Measurements from ENCODE around the gene L2HGDH.

L2HGDH gene

DNA sequence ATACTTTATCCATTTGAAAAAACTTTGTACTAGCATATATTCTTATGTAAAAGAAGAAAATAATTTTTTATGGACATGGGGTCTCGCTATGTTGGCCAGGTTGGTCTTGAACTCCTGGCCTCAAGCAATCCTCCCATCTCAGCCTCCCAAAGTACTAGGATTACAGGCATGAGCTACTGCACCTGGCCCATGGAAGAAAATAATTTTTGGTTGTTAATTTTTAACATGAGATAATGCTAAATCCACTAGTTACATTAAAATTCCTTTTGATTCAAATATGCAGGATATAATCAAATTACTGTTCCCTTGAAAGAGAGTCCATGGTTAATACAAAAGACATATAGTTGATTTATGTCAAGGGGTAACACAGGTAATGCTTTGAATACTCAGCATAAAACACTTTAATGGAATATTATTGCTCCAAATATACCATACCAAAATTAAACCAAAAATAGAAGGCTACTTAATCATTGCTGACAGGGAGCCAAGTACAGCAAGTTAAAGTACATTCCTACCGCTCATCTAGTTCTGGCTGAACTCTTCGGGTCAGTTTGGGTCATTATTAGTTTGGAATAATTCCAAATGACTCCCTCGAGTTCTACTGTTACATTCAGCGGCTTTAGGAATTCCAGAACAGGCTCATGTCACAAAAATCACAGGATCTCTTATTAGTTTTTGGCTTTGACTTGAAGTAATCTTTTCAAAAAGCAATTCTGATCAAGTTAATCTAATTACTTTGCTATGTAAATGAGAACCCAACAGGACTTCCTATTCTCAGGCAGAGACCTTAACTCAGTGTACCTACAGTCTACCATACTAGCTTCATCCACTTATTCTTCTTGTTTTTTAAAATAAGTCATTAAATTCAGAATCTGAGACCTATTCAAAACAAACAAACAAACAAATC lies 86.7 kb downstream of the L2HGDH start:
- Histone ChIP-seq H3K4me3 (ENCODE audit: low read depth in 1 of 2, low read length in 2 of 2) (peak overlapping the region; percentile 0 to 30), H3K9me3 (ENCODE audit: control insufficient read depth in 1 of 2, low read length in 2 of 2) (no peaks in the 10 kb centered on the region), H3K27ac (ENCODE audit: low read depth, low read length) (peak overlapping the region; percentile 24), H3K27me3 (ENCODE audit: control insufficient read depth in 1 of 2, insufficient read depth in 2 of 2, low read length in 2 of 2) (no peaks in the 10 kb centered on the region), H3K36me3 (ENCODE audit: control insufficient read depth in 1 of 2, insufficient read depth in 2 of 2, low read length in 2 of 2) (no peaks in the 10 kb centered on the region), H3K9ac (ENCODE audit: low read depth in 1 of 2, low read length in 2 of 2) (no peak overlapping the region), H3K4me1 (ENCODE audit: control insufficient read depth in 1 of 2, insufficient read depth in 2 of 2, low read length in 2 of 2) (peaks cover 23 to 34% of the 10 kb centered on the region in 2 donors)

DNA sequence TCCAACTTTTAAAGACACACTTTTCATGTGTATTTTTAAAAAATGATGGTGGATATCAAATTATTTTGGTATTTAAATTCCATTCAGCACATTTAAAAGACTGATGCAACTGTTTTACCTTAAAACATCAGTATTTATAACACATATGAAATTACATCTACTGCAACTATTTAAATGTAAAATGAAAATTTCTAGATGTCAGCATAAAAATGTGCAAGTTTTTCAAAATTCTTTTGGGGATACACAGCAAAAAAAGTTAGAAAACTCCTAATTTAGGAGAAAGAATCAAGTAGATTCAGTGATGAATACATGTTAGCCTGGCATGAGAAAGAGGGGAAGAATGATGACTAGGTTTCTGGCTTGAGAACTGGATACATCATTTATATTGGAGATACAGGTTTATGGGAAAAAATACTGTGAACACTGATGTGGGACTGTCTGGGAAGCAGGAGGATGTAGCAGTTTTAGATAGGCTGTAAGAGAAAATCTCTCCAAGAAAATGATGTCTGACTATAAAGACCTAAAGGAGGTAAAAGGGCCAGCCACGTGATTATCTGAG lies 89.9 kb downstream of the L2HGDH start:
- H3K36me3 ChIP-seq (ENCODE audit: control insufficient read depth in 1 of 2, insufficient read depth in 2 of 2, low read length in 2 of 2), result no peaks in the 10 kb centered on the region
- no peaks in the 10 kb centered on the region for H3K27me3 ChIP-seq (ENCODE audit: control insufficient read depth in 1 of 2, insufficient read depth in 2 of 2, low read length in 2 of 2)
- no peak overlapping the region for H3K27ac ChIP-seq (ENCODE audit: low read depth, low read length)
- H3K4me3 ChIP-seq (ENCODE audit: low read depth in 1 of 2, low read length in 2 of 2), result no peak overlapping the region
- H3K9ac ChIP-seq (ENCODE audit: low read depth in 1 of 2, low read length in 2 of 2), result no peak overlapping the region
- H3K9me3 ChIP-seq (ENCODE audit: control insufficient read depth in 1 of 2, low read length in 2 of 2), result no peaks in the 10 kb centered on the region
- peaks cover 15 to 17% of the 10 kb centered on the region in 2 donors for H3K4me1 ChIP-seq (ENCODE audit: control insufficient read depth in 1 of 2, insufficient read depth in 2 of 2, low read length in 2 of 2)

DNA sequence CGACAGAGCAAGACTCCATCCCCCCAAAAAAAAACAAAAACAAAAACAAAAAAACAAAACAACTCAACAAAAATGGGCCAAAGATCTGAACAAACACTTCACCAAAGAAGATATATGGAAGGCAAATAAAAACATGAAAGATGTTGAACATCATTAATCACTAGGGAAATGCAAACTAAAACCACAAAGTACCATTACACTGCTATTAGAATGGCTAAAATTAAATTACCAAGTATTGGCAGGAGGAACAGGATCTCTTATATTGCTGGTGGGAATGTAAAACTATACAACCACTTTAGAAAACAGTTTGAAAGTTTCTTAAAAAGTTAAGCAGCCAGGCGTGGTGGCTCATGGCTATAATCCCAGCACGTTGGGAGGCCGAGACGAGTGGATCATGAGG lies 93.5 kb downstream of the L2HGDH start:
- H3K9ac ChIP-seq (ENCODE audit: low read depth in 1 of 2, low read length in 2 of 2), result no peak overlapping the region
- no peak overlapping the region for H3K4me3 ChIP-seq (ENCODE audit: low read depth in 1 of 2, low read length in 2 of 2)
- no peaks in the 10 kb centered on the region for H3K4me1 ChIP-seq (ENCODE audit: control insufficient read depth in 1 of 2, insufficient read depth in 2 of 2, low read length in 2 of 2)
- H3K27me3 ChIP-seq (ENCODE audit: control insufficient read depth in 1 of 2, insufficient read depth in 2 of 2, low read length in 2 of 2), result no peaks in the 10 kb centered on the region
- H3K36me3 ChIP-seq (ENCODE audit: control insufficient read depth in 1 of 2, insufficient read depth in 2 of 2, low read length in 2 of 2), result no peaks in the 10 kb centered on the region
- H3K27ac ChIP-seq (ENCODE audit: low read depth, low read length), result no peak overlapping the region
- no peaks in the 10 kb centered on the region for H3K9me3 ChIP-seq (ENCODE audit: control insufficient read depth in 1 of 2, low read length in 2 of 2)

DNA sequence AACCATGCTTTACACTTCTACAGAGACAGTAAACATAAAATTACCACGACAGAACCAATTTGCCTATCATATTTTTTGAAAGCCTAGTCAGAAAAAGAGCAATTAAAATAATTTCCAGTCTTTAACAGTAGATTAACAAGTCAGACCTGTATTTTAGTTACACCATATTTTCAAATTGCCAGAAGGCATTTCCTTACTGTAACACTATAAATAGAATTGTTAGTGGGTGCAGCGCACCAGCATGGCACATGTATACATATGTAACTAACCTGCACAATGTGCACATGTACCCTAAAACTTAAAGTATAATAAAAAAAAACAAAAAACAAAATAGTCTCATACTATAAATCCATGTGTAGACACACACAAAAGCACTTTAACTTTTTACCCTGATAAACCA lies 96.6 kb downstream of the L2HGDH start:
- Histone ChIP-seq H3K36me3 (ENCODE audit: control insufficient read depth in 1 of 2, insufficient read depth in 2 of 2, low read length in 2 of 2) (no peaks in the 10 kb centered on the region), H3K9ac (ENCODE audit: low read depth in 1 of 2, low read length in 2 of 2) (no peak overlapping the region), H3K9me3 (ENCODE audit: control insufficient read depth in 1 of 2, low read length in 2 of 2) (no peaks in the 10 kb centered on the region), H3K4me3 (ENCODE audit: low read depth in 1 of 2, low read length in 2 of 2) (no peak overlapping the region), H3K27ac (ENCODE audit: low read depth, low read length) (no peak overlapping the region), H3K27me3 (ENCODE audit: control insufficient read depth in 1 of 2, insufficient read depth in 2 of 2, low read length in 2 of 2) (no peaks in the 10 kb centered on the region), H3K4me1 (ENCODE audit: control insufficient read depth in 1 of 2, insufficient read depth in 2 of 2, low read length in 2 of 2) (peaks cover 0 to 3% of the 10 kb centered on the region in 2 donors)

DNA sequence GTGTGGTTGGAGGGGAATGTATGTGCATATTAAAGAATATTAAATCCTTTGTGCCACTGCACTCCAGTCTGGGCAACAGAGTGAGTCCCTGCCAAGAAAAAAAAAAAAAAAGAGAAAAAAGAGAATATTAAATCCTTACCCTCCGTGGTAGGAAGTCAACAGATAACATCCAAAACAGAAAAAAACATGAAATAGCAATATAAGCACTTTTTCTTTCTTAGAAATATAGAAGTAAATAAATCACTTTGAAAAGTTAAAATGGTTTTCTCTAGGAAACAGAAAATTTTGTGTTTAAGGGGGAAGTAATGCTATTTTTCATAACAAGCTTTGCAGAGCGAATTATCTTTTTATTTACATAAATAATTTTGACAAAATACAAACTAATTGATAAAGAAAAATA lies 98.2 kb downstream of the L2HGDH start:
- no peak overlapping the region for H3K4me3 ChIP-seq (ENCODE audit: low read depth in 1 of 2, low read length in 2 of 2)
- H3K27me3 ChIP-seq (ENCODE audit: control insufficient read depth in 1 of 2, insufficient read depth in 2 of 2, low read length in 2 of 2), result no peaks in the 10 kb centered on the region
- no peaks in the 10 kb centered on the region for H3K9me3 ChIP-seq (ENCODE audit: control insufficient read depth in 1 of 2, low read length in 2 of 2)
- H3K27ac ChIP-seq (ENCODE audit: low read depth, low read length), result no peak overlapping the region
- no peaks in the 10 kb centered on the region for H3K36me3 ChIP-seq (ENCODE audit: control insufficient read depth in 1 of 2, insufficient read depth in 2 of 2, low read length in 2 of 2)
- peaks cover 0 to 3% of the 10 kb centered on the region in 2 donors for H3K4me1 ChIP-seq (ENCODE audit: control insufficient read depth in 1 of 2, insufficient read depth in 2 of 2, low read length in 2 of 2)
- no peak overlapping the region for H3K9ac ChIP-seq (ENCODE audit: low read depth in 1 of 2, low read length in 2 of 2)

DNA sequence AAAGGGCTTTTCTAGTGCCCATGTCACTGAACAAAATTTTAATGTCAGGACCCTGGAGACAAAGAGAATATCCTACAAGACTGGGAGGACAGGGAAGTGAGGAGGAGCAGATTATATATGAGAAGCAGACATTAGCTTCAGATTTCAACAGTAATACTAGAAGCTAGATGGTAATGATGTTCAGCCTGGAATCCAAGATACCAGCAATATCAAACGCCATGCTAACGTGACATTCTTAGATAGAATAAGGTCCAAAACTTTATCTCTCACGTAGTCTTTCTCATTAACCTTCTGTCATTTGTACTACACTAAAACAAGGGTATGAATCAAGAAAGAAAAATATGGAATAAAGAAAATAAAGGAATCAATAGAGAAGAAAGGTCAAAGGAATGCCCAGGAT lies 99.3 kb downstream of the L2HGDH start:
- H3K36me3 ChIP-seq (ENCODE audit: control insufficient read depth in 1 of 2, insufficient read depth in 2 of 2, low read length in 2 of 2), result no peaks in the 10 kb centered on the region
- no peak overlapping the region for H3K4me3 ChIP-seq (ENCODE audit: low read depth in 1 of 2, low read length in 2 of 2)
- H3K4me1 ChIP-seq (ENCODE audit: control insufficient read depth in 1 of 2, insufficient read depth in 2 of 2, low read length in 2 of 2), result peaks cover 0 to 3% of the 10 kb centered on the region in 2 donors
- no peak overlapping the region for H3K9ac ChIP-seq (ENCODE audit: low read depth in 1 of 2, low read length in 2 of 2)
- no peak overlapping the region for H3K27ac ChIP-seq (ENCODE audit: low read depth, low read length)
- no peaks in the 10 kb centered on the region for H3K9me3 ChIP-seq (ENCODE audit: control insufficient read depth in 1 of 2, low read length in 2 of 2)
- H3K27me3 ChIP-seq (ENCODE audit: control insufficient read depth in 1 of 2, insufficient read depth in 2 of 2, low read length in 2 of 2), result no peaks in the 10 kb centered on the region

DNA sequence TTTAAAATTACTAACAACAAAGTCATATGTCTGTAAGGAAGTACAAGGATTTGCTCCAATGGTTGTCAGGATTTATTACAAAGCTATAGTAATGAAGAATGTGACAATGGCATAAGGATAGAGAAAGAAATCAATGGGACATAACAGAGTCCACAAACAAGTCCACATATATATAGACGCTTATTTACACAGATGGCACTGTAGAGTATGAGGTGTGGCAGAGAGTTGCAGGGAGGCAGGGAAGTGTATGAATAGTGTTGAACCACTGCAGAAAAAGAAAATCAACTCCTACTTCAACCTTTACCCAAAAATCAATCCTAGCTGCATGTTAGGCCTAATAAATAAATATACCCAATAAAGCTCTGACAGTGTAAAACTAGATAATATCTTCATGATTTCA lies 102.0 kb downstream of the L2HGDH start:
- no peaks in the 10 kb centered on the region for H3K9me3 ChIP-seq (ENCODE audit: control insufficient read depth in 1 of 2, low read length in 2 of 2)
- H3K27ac ChIP-seq (ENCODE audit: low read depth, low read length), result no peak overlapping the region
- peaks cover 0 to 3% of the 10 kb centered on the region in 2 donors for H3K4me1 ChIP-seq (ENCODE audit: control insufficient read depth in 1 of 2, insufficient read depth in 2 of 2, low read length in 2 of 2)
- no peaks in the 10 kb centered on the region for H3K27me3 ChIP-seq (ENCODE audit: control insufficient read depth in 1 of 2, insufficient read depth in 2 of 2, low read length in 2 of 2)
- no peak overlapping the region for H3K9ac ChIP-seq (ENCODE audit: low read depth in 1 of 2, low read length in 2 of 2)
- no peaks in the 10 kb centered on the region for H3K36me3 ChIP-seq (ENCODE audit: control insufficient read depth in 1 of 2, insufficient read depth in 2 of 2, low read length in 2 of 2)
- no peak overlapping the region for H3K4me3 ChIP-seq (ENCODE audit: low read depth in 1 of 2, low read length in 2 of 2)

DNA sequence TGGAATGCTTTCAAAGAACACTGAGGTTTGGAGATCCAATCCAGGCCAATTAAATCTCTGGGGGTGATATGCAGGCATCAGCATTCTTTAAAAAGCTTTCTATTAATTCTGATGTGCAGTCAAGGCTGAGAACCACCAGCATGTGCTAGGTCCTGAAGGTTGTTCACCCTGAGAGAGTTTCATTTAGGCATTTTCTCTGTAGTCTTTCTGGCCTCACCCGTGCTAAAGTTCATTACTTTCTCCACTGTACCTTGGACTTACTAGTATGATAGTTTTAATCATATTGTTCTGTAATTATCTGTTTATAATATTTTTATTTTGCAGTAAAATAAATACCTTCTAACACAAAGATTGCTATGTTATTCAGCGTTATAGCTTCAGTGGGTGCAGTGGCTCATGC lies 113.5 kb downstream of the L2HGDH start:
- Histone ChIP-seq H3K9me3 (ENCODE audit: control insufficient read depth in 1 of 2, low read length in 2 of 2) (no peaks in the 10 kb centered on the region), H3K27me3 (ENCODE audit: control insufficient read depth in 1 of 2, insufficient read depth in 2 of 2, low read length in 2 of 2) (no peaks in the 10 kb centered on the region), H3K36me3 (ENCODE audit: control insufficient read depth in 1 of 2, insufficient read depth in 2 of 2, low read length in 2 of 2) (peaks cover 7 to 37% of the 10 kb centered on the region in 2 donors), H3K4me1 (ENCODE audit: control insufficient read depth in 1 of 2, insufficient read depth in 2 of 2, low read length in 2 of 2) (peaks cover 0 to 14% of the 10 kb centered on the region in 2 donors), H3K4me3 (ENCODE audit: low read depth in 1 of 2, low read length in 2 of 2) (peak overlapping the region in 1 of 2 donors; percentile 24), H3K27ac (ENCODE audit: low read depth, low read length) (no peak overlapping the region), H3K9ac (ENCODE audit: low read depth in 1 of 2, low read length in 2 of 2) (no peak overlapping the region)

DNA sequence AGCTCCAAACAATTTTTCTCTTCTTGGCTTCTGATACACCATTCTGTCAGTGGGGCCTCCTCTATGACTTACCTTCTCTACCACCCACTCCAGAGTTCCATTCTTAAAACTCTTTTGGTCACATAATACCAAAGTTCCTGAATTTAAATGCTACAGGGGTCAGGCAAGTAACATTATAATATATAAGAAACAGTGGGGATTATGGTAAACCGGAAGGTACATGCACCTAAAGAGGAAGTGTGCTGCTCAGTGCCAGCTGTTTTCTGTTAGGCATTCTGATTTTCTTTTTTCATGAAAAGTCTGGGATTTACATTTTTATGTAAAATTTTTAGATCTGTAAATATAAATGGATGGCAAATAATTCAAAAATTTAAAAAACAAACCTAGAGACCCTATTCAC lies 120.5 kb downstream of the L2HGDH start:
- H3K9ac ChIP-seq (ENCODE audit: low read depth in 1 of 2, low read length in 2 of 2), result no peak overlapping the region
- H3K36me3 ChIP-seq (ENCODE audit: control insufficient read depth in 1 of 2, insufficient read depth in 2 of 2, low read length in 2 of 2), result peaks cover 0 to 11% of the 10 kb centered on the region in 2 donors
- H3K27me3 ChIP-seq (ENCODE audit: control insufficient read depth in 1 of 2, insufficient read depth in 2 of 2, low read length in 2 of 2), result no peaks in the 10 kb centered on the region

More for the DNA sequence above, 120.5 kb downstream of the L2HGDH start:
- Histone ChIP-seq H3K4me1 (ENCODE audit: control insufficient read depth in 1 of 2, insufficient read depth in 2 of 2, low read length in 2 of 2) (no peaks in the 10 kb centered on the region), H3K27ac (ENCODE audit: low read depth, low read length) (no peak overlapping the region), H3K9me3 (ENCODE audit: control insufficient read depth in 1 of 2, low read length in 2 of 2) (no peaks in the 10 kb centered on the region), H3K4me3 (ENCODE audit: low read depth in 1 of 2, low read length in 2 of 2) (no peak overlapping the region)
